GM18867 (cell line): ENCODE measurements around the gene DNAH1.

Source experiments
- ATAC-seq: cut with Tn5 transposase; IDR thresholded peaks from one replicate; pipeline ENCODE4 v1.9.1; 2021; ENCODE audit warnings: mild to moderate bottlenecking, moderate library complexity; ENCODE audit not compliant: unreplicated experiment

The DNAH1 gene

DNA sequence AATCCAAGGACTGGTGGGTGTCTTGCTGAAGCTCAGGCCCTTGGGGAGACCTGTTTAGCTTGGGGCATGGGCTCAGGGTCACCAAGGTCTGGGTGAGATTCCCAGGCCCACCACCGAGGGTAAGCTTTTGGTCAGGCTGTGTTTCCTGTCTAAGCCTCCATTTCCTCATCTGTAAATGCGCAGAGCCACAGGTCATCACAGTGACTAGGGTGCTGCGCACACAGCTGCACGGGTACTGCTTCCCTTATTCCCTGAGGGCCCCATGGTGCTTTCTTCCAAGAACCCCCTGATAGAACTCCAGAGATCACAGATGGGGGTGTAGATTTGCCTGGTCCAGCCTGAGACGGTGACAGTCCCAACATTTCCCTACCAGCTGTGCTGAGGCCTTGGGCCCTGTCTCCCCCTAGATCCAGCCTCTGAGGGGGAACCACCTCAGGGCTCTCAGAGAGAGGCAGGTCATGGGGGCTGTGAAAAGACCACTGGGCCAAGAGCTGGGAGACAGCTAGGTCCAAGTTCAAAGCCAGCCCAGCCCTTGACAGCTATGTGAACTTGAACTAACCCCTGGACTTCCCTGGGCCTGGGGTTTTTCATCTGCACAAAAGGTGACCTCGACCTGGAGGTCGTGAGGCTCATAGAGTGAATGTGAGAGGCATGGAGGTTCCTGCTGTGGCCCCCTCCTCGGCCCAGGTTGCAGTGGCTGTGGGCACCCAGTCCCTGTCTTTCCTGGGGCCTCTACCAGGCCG is 68.1 kb downstream of the DNAH1 start:
- no peak for ATAC-seq

DNA sequence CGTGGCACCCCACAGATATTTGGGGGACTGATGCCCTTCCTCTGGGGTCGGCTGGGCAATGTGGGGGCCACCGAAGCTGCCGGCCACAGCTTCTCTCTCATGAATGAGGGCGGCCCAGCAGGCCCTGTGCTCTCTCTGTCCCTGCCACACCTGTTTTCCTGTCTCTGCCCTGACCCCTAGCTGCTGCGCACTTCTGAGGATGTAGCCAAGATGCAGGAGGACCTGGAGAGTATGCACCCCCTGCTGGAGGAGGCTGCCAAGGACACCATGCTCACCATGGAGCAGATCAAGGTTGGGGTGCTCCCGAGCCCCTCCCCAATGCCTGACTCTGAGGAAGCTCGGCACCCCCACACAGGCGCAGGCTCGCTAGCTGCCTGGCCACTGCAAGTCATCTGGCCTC is 69.0 kb downstream of the DNAH1 start:
- ATAC-seq, result no peak

GRCh38 chr3:52387481-52387880 is 71.4 kb downstream of the DNAH1 start:
- no peak for ATAC-seq

GRCh38 chr3:52388348-52388821 is 72.3 kb downstream of the DNAH1 start:
- no peak for ATAC-seq

DNA sequence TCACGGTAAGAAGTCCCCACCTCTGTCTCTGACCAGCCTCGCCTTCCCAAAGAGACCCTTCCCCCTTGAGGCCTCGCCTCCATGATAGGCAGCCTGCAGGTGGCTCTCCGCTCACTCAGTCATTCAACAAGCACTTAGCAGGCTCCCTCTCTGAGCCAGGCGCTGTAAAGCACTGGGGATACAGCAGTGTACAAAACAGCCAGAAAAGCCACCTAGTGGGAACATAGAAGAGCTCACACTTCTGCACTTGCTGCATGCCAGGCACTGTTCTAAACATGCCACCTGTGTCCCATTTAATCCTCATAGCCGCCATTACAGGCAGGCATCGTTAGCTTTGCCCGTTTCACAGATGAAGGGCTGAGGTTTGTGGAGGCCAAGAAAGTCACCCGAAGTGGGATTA is 72.8 kb downstream of the DNAH1 start:
- no peak for ATAC-seq

GRCh38 chr3:52391096-52391495 is 75.0 kb downstream of the DNAH1 start:
- ATAC-seq, result no peak

DNA sequence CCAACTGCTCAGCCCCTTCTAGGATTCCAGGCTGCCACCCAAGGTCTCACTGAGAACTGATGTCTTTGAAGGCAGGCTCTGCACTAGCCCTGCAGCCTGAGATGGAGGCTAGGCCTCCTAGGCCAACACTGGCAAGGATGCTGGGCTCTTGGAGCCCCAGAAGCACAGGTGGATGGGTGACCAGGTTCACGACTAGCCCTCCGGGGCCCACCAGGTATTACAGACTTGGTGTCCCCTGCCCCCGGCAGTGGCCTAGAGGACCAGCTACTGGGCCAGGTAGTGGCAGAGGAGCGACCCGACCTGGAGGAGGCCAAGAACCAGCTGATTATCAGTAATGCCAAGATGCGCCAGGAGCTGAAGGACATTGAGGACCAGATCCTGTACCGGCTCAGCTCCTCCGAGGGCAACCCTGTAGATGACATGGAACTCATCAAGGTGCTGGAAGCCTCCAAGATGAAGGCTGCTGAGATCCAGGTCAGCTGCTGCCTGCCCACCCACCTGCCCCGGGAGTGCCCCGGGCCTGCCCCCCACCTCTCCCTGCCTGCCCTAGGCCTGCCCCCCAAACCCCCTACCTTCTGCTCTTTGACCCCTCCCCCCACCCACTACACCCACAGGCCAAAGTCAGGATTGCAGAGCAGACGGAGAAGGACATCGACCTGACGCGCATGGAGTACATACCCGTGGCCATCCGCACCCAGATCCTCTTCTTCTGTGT is 76.3 kb downstream of the DNAH1 start:
- no peak for ATAC-seq

DNA sequence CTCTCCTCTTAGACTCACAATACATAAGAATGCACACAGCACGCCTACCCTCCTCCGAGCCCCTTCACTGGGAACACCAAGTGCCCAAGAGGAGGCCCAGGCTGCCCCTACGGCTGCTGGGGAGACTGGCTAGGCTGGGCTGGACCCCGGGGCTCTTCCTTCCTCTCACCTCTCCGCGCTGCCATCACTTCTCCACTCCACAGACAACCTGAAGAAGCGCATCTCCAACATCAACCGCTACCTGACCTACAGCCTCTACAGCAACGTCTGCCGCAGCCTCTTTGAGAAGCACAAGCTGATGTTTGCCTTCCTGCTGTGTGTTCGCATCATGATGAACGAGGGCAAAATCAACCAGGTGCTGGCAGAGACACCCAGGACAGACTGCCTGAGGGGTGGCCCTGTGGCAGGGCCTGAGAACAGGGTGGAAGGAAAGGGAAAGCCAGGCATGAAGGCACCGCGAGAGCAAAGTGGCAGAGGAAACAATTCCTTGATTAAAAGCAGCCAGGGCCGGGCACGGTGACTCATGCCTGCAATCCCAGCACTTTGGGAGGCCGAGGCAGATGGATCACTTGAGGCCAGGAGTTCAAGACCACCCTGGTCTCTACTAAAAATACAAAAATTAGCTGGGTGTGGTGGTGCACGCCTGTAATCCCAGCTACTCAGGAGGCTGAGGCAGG is 77.2 kb downstream of the DNAH1 start:
- ATAC-seq, result no peak

DNA sequence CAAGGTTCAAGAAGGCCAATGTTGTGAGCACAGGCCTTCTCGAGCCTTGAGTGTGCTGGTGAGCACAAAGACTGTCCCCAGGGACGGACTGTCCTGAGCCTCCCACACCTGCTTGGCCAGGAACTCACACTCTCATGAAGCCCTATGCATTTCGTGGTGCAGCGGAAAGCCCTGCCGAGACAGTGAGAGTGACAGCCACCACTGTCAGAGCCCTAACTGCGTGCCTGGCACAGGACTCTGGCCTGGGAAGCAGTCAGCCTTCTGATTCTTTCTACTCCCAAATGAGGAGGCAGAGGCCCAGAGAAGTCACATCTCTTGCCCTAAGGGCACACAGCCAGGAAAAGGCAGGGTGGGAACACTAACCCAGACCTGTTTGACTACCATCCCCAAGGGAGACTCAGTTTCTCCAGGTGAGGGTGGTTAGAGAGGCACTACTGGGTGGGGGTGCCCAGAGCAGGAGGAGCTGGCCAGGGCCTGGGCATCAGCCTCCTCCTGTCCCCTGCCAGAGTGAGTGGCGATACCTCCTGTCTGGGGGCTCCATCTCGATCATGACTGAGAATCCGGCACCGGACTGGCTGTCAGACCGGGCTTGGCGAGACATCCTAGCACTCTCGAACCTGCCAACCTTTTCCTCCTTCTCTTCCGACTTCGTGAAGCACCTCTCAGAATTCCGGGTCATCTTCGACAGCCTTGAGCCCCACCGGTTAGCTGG is 78.0 kb downstream of the DNAH1 start:
- no peak for ATAC-seq

- no peak for ATAC-seq
Observed at GRCh38 chr3:52394751-52395502, 78.8 kb downstream of the DNAH1 start.

DNA sequence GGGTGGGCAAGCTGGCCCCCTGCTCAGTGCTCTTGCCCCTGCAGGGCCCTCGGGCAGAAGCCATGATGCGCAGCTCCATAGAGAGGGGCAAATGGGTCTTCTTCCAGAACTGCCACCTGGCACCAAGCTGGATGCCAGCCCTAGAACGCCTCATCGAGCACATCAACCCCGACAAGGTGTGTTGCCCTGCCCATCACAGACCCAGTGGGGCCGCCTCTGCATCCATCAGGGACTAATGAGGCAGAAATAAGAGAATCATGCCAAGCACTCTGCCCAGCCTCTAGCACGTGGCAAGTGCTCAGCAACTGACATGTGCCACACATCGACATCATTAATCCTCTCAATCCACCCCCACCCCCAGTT is 79.4 kb downstream of the DNAH1 start:
- ATAC-seq, result no peak

GRCh38 chr3:52396011-52396906 is 80.1 kb downstream of the DNAH1 start:
- no peak for ATAC-seq

GRCh38 chr3:52396907-52397591 is 80.9 kb downstream of the DNAH1 start:
- ATAC-seq, result no peak

DNA sequence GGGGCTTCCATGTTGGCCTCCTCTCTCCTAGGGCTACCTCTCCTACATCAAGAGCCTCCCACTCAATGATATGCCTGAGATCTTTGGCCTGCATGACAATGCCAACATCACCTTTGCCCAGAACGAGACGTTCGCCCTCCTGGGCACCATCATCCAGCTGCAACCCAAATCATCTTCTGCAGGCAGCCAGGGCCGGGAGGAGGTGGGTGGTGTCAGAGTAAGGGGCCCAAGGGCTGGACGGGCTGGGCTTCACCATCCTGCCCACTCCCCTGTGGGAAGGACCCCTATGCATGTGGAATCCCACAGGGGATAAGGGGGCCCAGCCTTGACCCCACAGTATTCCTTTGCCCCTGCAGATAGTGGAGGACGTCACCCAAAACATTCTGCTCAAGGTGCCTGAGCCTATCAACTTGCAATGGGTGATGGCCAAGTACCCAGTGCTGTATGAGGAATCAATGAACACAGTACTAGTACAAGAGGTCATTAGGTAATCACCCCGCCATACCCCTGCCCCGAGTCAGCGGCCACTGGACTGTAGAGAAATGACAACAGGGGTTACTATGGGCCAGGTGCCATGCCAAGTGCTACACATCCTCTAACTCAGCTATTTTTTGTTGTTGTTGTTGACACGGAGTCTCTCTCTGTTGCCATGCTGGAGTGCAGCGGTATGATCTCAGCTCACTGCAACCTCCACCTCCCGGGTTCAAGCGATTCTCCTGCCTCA is 81.7 kb downstream of the DNAH1 start:
- ATAC-seq, result no peak

DNA sequence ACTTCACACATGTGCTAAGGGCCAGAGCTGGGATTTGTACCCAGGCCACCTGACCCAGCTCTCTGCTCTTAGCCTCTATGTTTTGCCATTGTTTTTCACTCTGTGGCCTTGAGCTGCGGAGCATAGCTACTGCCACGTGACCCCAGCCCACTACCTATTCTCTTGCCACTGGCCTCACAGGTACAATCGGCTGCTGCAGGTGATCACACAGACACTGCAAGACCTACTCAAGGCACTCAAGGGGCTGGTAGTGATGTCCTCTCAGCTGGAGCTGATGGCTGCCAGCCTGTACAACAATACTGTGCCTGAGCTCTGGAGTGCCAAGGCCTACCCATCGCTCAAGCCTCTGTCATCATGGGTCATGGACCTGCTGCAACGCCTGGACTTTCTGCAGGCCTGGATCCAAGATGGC is 82.6 kb downstream of the DNAH1 start:
- no peak for ATAC-seq

- ATAC-seq, result no peak
Observed at GRCh38 chr3:52399131-52399530, 83.0 kb downstream of the DNAH1 start.

DNA sequence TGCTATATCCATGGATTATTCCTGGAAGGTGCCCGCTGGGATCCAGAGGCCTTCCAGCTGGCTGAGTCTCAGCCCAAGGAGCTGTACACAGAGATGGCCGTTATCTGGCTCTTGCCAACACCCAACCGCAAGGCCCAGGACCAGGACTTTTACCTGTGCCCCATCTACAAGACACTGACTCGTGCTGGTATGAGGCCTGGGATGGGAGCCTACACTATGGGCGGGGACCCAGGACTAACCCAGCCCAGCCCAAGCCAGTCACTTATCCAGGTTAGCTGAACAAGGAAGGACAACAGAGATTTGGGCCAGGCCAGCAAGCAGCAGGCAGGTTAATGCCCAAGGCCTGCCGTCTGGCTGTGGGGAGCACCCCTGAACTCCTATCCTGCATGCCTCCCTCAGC is 83.5 kb downstream of the DNAH1 start:
- ATAC-seq, result no peak

DNA sequence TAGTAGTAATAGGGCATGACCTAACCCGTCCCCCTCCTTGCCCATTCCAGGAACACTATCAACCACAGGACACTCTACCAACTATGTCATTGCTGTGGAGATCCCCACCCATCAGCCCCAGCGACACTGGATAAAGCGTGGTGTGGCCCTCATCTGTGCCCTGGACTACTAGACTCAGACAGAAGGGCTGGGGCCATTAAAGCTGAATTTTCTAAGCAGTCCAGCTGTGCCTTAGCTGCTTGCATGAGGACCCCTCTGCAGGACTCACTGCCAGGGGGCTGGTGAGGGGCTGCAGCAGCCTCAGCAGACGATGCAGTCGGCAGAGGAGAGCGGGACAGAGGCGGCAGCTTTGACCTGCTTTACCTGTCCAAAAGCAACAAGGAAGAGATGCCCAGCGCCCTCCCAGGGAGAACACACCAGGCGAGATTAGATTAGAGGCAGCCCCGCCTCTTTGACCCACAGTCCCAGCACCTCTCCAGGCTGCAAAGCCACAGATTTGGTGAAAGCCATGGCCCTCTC is 84.2 kb downstream of the DNAH1 start:
- ATAC-seq, result no peak
